GM19463 (cell line): ENCODE measurements around the gene MUC2.

ENCODE experiments used
- ATAC-seq: cut with Tn5 transposase; IDR thresholded peaks from one replicate; pipeline ENCODE4 v1.9.1; 2021; ENCODE audit warnings: mild to moderate bottlenecking, moderate library complexity; ENCODE audit not compliant: unreplicated experiment

The MUC2 gene

DNA sequence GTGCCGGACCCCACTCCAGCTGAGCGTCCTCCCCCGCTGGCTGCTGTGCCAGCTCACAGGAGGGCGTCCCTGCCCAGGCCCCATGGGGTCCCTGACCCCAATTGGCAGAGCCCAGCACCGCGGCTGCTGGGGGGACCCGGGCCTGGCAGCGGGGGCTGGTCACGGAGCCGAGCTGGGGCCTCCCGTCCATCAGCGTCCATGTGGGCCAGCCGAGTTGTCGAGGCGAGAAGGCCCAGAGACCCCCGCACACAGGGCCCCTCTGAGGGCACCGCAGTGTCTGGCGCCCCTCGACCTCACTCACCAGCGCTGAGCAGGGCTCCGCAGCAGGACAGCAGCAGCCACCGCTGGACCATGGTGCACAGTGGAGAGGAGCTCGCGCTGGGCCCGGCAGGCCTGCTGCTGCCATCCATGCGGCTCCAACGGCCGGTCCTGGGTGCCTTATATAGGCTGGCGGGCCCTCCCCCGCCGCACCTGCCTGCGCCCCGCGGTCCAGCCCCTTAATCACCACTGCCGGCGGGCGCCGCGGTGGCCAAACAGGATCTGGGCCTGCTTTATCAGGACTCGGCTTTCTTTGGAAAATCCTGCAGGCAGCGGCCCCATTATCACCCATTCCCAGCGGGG, 38.3 kb upstream of the MUC2 start, which contains the start of gene MUC6:
TSS of gene MUC6 (minus strand) at position 416 of the 621 bp plus-strand sequence. CDS start at position 353, 63 bp downstream.
- no peak for ATAC-seq

GRCh38 chr11:1036931-1037330, 37.7 kb upstream of the MUC2 start:
- no peak for ATAC-seq

DNA sequence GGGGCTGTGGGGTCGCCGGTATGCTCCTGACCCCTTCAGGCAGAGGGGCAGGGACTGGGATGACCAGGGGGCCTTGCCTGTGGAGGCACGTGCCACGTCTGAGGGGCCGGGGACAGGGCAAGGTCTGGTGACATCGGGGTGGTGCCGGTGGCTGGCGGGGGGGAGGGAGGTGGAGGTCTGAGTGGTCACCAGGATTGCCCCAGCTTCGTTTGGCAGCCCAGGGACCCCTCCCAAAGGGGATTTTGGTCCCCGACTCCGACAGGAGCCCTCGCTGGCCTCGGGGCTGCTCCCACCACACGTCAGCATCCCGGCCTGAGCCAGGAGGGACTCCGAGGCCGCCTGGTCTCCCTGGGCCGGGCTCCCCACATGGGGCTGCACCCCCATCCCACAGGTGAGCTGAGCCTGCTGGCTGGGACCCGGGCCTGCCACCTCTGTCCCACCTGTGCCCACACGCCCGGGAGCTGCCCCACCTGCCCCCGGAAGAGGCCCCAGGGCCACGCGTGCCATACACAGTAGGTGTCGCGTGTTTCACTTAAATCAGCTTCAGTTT, 37.1 kb upstream of the MUC2 start:
- no peak for ATAC-seq

DNA sequence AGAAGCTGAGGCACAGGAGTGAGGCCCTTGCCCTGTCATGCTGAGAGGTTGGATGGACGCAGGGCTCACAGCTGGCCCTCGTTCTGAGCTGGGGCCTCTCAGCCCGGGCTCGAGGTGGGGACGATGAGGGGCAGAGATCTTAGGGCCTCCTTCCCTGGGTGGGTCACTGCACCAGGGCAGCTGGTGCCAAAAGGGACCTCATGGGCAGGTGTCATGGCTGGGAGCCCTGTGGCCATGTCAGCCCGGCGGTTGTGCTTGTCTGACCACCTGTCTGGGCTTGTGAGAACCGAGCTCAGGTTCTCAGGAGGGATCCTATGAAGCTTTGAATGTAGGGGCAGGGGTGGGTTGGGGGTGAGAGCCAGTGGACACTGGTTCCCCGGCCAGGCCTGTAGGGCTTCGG, 36.3 kb upstream of the MUC2 start:
- ATAC-seq: no peak

DNA sequence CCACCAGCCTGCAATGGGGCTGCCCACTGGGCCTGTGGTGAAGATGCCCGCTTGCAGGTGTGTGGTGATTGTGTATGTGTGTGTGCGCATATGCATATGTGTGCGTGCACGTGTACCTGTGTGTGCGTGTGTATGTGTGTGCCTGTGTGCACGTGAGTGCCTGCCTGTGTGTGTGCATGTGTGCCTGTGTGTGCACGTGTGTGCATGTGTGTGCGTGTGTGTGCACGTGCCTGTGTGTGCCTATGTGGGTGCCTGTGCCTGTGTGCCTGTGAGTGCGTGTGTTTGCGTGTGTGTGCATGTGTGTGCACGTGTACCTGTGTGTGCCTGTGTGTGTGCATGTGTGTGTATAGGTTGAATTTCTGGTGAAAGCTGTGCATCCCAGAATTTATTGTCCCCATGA, 35.8 kb upstream of the MUC2 start:
- ATAC-seq: no peak

GRCh38 chr11:1039481-1040427, 34.9 kb upstream of the MUC2 start:
- no peak for ATAC-seq

GRCh38 chr11:1040428-1041148, 34.1 kb upstream of the MUC2 start:
- ATAC-seq: no peak

DNA sequence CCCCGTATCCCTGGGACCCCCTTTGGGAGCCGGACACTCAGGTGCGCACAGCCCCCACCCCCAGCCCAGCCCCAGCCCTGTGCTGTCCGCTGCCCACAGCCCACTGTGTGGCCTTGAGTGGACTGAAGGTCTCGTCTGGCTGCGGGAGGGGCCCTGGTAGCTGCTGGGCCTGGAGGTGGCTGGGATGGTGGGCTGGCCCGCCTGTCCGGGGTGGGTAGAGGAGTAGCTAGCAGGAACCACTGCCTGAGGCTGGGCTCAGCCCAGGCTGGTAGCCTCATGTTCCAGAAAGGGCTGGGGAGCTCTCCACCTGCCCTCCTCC, 33.6 kb upstream of the MUC2 start:
- ATAC-seq: no peak

DNA sequence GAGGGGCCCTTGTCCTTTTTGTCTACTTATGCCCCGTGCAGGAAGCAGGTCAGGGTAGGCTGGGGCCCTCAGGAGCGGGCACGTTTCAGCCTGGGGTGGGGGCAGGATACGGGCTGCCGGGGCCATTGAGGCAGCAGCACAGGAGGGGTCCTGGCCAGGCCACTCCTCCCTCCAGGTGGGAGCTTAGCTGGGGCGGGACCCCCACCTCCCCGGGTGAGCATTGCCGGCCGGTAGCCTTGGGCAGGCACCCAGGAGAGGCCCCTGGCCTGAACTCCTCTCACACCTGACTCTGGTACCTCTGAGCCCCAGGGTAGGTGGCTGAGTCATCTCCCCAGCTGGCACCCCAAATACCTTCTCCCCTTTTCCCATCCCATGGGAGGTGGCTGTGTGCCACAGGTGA, 33.2 kb upstream of the MUC2 start:
- ATAC-seq: no peak

GRCh38 chr11:1041936-1042608, 32.6 kb upstream of the MUC2 start:
- no peak for ATAC-seq

- ATAC-seq: no peak
Observed at GRCh38 chr11:1042626-1043562, 31.8 kb upstream of the MUC2 start.

- no peak for ATAC-seq
Observed at GRCh38 chr11:1043563-1044096, 31.0 kb upstream of the MUC2 start.

- no peak for ATAC-seq
Observed at GRCh38 chr11:1044160-1044559, 30.5 kb upstream of the MUC2 start.

GRCh38 chr11:1047595-1048156, 27.0 kb upstream of the MUC2 start:
- ATAC-seq: no peak

GRCh38 chr11:1048375-1049070, 26.2 kb upstream of the MUC2 start:
- no peak for ATAC-seq

- no peak for ATAC-seq
Observed at GRCh38 chr11:1049071-1049405, 25.6 kb upstream of the MUC2 start.

- ATAC-seq: no peak
Observed at GRCh38 chr11:1049431-1049891, 25.2 kb upstream of the MUC2 start.

- no peak for ATAC-seq
Observed at GRCh38 chr11:1049911-1050580, 24.6 kb upstream of the MUC2 start.
